PC-9 (cell line): Measurements from ENCODE around the gene ABHD16A.

Source experiments
- EZH2 ChIP-seq: fragments of 200-600 bp; sonication (generic); IDR thresholded peaks from 2 replicates; pipeline ENCODE4 v1.8.0; 2017; ENCODE audit warnings: antibody characterized with exemption, low read depth
- TF ChIP-seq, protein P1 (sequence below): fragments of 200-600 bp; sonication (generic); conservative IDR thresholded peaks from 2 replicates; pipeline ENCODE4 v1.6.1; 2017; ENCODE audit warnings: mixed run types, antibody characterized with exemption, mild to moderate bottlenecking, moderate library complexity

DNA sequence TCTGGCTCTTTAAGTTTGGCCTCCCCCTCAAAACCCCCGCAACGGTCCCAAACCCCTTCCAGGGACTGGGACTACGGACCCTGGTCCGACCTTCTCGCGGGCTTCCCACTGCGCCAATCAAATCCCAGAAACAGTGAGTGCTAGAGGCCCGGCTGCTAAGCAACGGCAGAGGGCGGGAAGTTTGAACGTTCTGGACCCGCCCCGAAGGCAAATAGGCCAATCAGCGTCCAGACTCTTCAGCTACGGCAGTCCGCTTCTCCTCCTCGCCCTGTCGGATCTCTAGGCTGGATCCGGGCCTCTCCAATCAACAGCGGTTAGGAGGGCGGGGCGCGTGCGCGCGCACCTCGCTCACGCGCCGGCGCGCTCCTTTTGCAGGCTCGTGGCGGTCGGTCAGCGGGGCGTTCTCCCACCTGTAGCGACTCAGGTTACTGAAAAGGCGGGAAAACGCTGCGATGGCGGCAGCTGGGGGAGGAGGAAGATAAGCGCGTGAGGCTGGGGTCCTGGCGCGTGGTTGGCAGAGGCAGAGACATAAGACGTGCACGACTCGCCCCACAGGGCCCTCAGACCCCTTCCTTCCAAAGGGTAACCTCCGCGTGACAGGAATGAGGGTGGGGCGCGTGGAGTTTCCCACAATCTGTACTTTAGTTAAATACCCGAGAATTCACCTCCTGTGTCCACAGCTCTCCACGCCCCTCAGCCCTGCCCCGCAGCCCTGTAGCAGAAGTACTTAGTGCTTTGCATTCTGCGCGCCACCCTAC lies 36.7 kb upstream of the ABHD16A start, which contains the start of gene MSH5:
- TF ChIP-seq, protein P1, sequence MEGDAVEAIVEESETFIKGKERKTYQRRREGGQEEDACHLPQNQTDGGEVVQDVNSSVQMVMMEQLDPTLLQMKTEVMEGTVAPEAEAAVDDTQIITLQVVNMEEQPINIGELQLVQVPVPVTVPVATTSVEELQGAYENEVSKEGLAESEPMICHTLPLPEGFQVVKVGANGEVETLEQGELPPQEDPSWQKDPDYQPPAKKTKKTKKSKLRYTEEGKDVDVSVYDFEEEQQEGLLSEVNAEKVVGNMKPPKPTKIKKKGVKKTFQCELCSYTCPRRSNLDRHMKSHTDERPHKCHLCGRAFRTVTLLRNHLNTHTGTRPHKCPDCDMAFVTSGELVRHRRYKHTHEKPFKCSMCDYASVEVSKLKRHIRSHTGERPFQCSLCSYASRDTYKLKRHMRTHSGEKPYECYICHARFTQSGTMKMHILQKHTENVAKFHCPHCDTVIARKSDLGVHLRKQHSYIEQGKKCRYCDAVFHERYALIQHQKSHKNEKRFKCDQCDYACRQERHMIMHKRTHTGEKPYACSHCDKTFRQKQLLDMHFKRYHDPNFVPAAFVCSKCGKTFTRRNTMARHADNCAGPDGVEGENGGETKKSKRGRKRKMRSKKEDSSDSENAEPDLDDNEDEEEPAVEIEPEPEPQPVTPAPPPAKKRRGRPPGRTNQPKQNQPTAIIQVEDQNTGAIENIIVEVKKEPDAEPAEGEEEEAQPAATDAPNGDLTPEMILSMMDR, result no peak
- TF ChIP-seq EZH2, result no peak
